Dedifferentiated amniotic fluid mesenchymal stem cell (primary cell): ENCODE results near the gene ADAM12.

Experiments used
- DNase-seq: peaks from one replicate; pipeline ENCODE4 v3.0.0-alpha.2; 2016; ENCODE audit errors: extremely low spot score

Gene ADAM12

GRCh38 chr10:126315494-126316177 lies 72.6 kb downstream of the ADAM12 start:
- peak; percentile 81 for DNase-seq

GRCh38 chr10:126314863-126315493 lies 73.3 kb downstream of the ADAM12 start:
- DNase-seq, result no peak

GRCh38 chr10:126312167-126312566 lies 76.1 kb downstream of the ADAM12 start:
- DNase-seq, result no peak

- no peak for DNase-seq
These were observed 78.9 kb downstream of the ADAM12 start for GRCh38 chr10:126309228-126309883.

GRCh38 chr10:126302826-126303665 lies 85.2 kb downstream of the ADAM12 start:
- DNase-seq, result no peak

GRCh38 chr10:126302476-126302756 lies 85.9 kb downstream of the ADAM12 start:
- DNase-seq, result no peak

- no peak for DNase-seq
These were observed 86.4 kb downstream of the ADAM12 start for GRCh38 chr10:126301701-126302475.

GRCh38 chr10:126294451-126294850 lies 93.8 kb downstream of the ADAM12 start:
- no peak for DNase-seq

GRCh38 chr10:126290232-126290631 lies 98.0 kb downstream of the ADAM12 start:
- no peak for DNase-seq

GRCh38 chr10:126288547-126289493 lies 99.5 kb downstream of the ADAM12 start:
- no peak for DNase-seq

- no peak for DNase-seq
These were observed 102.0 kb downstream of the ADAM12 start for GRCh38 chr10:126286256-126286780.

- DNase-seq, result no peak
These were observed 105.0 kb downstream of the ADAM12 start for GRCh38 chr10:126283307-126283706.

GRCh38 chr10:126278851-126279250 lies 109.4 kb downstream of the ADAM12 start:
- no peak for DNase-seq

GRCh38 chr10:126277181-126277580 lies 111.1 kb downstream of the ADAM12 start:
- DNase-seq, result no peak

- no peak for DNase-seq
These were observed 115.8 kb downstream of the ADAM12 start for GRCh38 chr10:126272526-126272925.

- DNase-seq, result peak; percentile 32
These were observed 118.2 kb downstream of the ADAM12 start for GRCh38 chr10:126270111-126270510.

- no peak for DNase-seq
These were observed 120.0 kb downstream of the ADAM12 start for GRCh38 chr10:126268013-126268920.

GRCh38 chr10:126264102-126265018 lies 123.9 kb downstream of the ADAM12 start:
- no peak for DNase-seq
